HG03025 (cell line): ENCODE data around the gene ACAN.

ENCODE experiments used
- ATAC-seq: cut with Tn5 transposase; IDR thresholded peaks from one replicate; pipeline ENCODE4 v1.9.1; 2021; ENCODE audit warnings: mild to moderate bottlenecking, moderate library complexity; ENCODE audit not compliant: unreplicated experiment, low FRiP score

Gene ACAN

DNA sequence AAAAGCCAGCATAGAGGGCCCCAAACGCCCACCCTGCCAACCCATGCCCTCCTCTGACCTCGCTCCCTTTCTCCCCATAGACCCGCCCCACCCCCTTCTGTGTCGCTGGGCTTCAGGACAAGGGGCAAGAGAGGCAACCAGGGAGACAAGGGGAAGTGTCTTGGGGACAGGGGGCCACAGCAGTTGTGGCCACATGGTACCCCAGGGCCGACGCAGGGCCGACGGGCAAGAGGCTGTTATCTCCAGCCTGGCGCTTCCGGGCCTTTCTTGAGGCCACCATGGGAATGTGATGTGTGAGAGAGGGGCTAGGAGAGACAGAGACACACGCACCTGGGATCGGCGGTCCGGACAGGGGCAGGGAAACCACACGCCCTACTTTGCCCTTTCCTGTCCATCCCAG lies 95.5 kb downstream of the ACAN start:
- ATAC-seq = no peak

DNA sequence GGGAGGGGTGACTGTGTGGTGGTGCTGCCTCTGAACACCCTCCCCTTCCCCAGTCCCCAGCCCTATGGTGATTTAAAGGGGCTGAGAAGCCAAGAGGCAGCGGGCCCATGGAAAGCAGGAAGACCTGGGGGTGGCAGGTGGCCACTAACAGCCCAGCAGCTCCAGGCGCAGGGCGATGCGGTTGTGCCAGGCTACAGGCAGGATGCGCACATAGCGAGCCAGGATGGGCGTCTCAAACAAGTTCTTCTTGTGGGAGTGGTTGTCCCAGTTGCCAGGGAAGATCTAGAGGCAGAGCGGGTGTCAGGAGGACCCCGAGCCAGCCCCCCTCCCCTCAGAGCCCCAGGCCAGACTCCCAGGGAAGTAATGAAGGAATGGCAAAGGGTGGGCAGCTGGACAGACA lies 96.0 kb downstream of the ACAN start:
- no peak for ATAC-seq

DNA sequence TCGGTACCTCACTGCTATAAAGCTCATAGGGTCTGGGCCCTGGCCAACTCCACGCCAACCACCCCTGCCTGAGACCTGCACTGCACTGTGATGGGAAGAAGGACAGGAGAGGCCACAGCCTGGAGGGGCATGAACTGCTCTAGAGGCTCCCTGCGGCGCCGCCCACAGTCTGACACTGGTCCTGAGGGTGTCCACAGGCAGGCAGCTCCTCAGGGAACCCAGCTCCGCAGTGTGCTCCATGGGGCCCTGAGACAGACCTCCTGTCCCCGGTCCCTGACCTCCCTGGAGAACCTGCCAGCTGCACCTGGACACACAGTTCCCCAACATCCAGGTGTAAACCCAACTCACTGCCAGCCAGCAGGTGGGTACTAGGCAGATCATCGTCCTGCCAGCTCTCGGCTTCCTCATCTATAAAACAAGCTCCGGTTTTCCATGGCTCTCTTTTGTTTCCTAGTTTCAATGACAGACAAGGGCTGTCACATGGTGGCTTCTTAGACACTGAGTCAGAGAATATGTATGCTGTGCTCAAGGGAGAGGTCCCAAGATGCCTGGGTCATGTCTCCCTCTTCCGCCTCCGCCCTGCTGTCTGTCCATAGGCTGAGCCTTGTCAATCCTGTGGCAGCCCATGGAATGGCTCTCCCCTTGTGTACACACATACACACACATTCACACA lies 97.2 kb downstream of the ACAN start:
- ATAC-seq = no peak

DNA sequence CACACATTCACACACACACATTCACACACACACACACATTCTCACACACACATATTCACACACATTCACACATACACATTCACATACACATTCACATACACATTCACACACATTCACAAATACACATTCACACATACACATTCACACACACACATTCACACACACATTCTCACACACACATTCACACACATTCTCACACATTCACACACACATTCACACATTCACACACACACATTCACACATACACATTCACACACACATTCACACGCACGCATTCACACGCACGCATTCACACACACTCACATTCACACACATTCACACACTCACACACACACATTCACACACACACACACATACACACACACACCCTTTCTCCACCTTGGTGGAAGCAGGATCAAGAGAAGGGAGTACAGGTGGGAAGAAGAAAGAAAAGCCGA lies 97.8 kb downstream of the ACAN start:
- ATAC-seq = no peak

DNA sequence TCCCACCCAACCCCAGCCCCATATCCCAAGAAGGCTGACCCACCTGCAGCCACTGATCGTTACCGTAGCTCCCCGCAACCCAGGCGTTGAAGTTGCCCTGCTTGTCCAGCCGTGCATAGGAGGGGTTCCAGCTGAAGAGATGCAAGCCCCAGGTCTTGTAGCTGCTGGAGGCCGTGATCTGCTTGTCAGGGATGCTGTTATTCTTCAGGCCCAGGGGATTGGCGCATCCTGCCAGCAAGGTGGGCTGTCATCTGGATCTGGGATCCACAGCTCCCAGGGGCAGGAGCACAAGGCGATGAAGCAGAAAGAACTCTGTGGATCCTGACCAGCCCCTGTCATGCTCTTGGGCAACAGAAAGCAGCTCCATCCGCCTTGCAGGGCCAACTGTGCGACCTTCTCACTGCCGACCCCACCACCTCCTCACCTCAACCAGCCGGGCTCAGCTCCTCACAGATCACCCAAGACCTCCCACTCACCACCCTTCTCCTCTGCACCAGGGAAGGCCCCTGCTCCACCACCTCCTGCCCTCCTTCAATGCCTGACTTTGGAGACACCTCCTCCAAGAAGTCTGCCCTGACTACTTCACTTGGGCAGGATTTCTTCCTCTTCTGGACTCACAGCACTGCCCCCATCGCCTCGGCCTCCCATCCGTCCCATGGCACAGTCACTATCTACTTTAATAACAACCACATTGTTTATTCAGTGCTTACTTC lies 98.4 kb downstream of the ACAN start:
- no peak for ATAC-seq

DNA sequence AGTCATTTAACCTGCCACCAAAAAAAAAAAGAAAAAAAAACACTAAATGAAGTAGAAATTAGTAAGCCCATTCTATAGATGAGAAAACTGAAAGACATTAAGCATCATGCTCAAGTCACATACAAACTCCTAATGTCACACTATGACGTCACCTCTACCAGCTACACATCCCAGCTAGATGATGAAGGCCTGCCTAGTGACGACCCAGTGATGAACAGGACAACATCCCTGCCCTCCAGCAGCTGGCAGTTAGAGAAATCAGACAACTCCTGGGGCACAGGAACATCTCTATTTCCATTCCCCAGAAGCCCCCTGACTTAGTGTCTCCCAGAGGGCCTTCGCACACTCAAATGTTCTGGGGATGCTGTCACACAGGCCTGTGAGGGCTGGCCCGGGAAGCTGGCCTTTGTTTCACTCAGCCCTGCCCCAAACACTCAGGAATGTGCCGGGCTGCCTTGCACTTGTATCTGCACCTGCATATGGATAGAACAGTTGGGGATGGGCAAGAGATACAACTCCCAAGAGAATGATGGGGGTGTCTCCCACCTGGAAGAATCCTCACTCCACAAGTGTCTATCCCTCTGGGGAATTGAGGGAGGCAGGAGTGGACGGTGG lies 99.1 kb downstream of the ACAN start:
- ATAC-seq = no peak

DNA sequence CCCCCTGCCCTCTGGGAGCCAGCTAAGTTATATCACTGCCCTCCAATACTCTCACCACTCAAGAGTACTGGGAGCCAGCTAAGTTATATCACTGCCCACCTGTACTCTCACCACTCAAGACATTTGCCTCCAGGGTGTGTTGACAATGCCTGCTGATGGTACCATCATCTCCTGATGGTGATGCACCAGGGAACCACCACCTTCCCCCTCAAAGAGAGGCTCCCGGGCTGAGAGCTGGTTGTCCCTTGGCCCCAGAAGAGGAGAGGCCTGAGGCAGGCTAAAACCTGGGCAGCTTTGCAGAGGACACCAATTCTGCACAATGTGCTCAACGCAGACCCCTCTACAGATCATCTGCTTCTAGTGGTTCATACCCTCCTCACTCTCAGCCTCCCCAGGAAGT lies 99.6 kb downstream of the ACAN start:
- ATAC-seq = no peak

DNA sequence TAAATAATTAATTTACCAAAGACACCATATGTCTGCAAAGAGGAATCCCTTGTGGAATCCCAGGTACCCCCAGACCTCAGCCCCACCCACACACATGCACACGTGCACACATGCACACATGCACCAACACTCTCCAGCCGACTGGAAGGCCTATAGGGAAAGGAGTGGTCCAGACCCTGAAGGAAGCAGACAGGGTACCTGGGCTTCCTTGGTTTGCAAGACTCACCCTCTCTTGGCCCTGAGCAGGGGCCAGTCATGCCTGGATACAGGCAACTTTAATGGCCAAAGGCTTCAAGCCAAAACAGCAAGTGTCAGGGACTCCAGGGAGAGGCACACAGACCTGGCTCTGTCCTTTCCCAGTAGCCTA lies 101.0 kb downstream of the ACAN start:
- no peak for ATAC-seq

DNA sequence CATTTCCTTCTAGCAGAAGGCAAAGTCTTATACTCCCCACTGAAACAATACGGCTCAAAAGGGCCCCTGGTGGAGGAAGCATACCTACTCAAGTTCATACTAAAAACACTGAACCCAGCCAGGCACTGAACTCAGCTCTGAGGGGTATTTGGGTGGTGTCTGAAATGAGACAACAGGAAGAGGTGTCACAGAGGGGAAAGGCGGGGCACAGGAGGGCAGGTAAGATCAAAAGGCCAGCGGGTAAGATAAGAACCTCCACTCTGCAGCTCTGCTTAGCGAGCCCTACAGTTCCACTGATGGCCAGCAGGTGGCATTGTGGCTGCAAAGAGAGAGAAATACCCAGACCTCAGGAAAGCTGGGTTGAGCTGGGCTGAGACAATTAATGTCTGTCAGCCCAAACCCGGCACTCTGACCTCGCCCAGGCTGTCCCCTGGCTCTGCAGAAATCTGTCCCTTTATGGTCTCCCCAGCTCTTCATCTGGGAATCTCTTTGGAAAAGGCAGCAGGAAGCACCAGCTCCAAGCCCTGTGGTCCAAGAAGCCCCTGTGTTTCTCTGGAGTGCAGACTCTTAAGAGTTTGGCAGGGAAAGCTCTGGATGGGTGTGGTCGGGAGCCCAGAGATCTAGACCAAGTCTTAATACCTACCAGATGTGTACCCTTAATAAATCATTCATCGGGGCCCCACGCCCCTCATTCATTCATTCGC lies 101.5 kb downstream of the ACAN start:
- no peak for ATAC-seq

DNA sequence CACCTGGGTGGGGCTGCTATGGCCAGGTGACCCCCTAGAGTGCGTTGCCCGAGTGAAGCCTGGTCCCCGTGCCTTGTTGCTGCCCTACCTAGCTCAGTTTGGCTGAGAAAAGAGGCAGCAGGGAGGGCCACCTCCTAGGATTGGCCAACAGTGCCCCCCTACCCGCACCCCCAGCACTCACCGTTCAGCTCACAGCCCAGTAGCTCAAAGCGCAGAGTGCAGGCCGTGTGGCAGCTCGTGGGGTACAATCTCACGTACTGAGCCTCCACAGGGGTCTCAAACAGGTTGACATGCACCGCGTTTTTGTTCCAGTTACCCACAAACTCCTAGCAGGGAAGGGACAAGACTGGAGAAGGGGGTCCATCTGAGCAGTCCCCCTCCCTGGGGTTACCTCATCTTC lies 102.3 kb downstream of the ACAN start:
- no peak for ATAC-seq

DNA sequence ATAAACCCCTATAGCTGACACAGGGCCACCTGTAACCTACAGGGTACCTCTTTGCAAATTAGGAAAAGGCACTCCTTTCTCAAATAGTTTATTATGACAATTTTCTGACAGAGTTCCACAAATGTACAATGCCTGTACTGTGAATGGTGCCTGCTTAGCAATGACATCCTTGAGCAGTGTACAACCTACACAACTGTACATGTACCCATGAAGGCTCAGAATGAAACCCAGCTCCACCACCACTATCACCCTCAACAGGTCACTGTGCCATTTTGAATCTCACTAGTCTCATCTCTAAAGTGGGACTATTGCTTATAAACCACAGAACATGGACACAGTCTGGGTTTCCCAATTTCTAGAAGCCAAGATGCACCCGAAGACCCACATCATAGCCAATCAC lies 102.9 kb downstream of the ACAN start:
- ATAC-seq = no peak

DNA sequence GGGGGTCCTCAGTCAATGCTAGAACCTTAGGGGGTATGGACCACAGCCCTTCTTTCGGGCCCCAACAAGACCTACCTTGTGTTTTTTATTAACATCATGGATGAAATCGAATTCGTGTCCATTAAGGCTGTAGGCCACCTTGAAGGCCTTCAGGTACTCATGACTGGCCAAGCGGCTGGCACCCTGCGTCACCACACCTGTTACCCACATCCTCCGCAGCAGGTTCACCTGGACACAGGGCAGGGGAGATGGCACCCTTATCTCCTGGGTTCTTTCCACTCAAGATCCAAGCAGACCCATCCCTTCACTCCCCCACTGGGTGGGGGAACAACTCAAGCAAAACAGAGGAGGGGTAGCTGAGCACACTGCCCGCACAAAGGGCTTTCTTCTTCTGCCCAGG lies 103.3 kb downstream of the ACAN start:
- ATAC-seq = no peak

DNA sequence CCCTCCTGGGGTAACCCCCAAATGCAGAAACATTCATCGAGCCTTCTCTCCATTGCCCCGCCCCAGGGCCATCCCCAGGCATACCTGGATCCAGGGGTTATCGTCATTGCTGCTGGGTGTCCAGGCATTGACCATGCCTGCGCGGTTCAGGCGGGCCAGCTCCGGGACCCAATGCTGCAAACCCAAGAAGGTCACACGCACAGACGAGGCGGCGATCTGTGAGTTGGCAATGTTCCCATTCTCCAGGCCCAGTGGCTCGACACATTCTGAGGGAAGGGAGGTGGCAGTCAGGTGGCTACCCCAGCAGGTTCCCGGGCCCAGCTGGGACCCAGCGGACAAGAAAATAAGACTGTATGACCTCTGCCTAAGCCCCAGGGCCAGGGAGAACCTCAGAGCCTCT lies 103.9 kb downstream of the ACAN start:
- no peak for ATAC-seq

DNA sequence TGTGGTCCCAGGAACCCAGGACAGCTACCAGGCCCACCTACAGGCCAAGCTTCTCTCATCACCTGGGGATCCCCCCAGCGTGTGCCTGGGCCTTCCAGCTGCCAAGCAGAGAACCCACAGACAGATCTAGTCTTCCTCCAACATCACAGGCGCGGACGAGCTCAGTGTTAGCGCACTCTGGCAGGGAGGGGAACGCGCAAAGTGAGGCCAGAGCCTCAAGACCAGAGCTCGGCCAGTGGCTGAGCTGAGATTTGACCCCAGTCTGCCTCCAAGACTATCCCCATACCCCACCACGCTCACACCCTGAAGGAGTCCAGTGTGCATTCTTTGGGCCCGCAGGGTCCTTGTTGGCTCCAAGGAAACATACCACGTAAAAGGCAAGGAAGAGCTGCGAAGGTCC lies 104.9 kb downstream of the ACAN start:
- no peak for ATAC-seq

DNA sequence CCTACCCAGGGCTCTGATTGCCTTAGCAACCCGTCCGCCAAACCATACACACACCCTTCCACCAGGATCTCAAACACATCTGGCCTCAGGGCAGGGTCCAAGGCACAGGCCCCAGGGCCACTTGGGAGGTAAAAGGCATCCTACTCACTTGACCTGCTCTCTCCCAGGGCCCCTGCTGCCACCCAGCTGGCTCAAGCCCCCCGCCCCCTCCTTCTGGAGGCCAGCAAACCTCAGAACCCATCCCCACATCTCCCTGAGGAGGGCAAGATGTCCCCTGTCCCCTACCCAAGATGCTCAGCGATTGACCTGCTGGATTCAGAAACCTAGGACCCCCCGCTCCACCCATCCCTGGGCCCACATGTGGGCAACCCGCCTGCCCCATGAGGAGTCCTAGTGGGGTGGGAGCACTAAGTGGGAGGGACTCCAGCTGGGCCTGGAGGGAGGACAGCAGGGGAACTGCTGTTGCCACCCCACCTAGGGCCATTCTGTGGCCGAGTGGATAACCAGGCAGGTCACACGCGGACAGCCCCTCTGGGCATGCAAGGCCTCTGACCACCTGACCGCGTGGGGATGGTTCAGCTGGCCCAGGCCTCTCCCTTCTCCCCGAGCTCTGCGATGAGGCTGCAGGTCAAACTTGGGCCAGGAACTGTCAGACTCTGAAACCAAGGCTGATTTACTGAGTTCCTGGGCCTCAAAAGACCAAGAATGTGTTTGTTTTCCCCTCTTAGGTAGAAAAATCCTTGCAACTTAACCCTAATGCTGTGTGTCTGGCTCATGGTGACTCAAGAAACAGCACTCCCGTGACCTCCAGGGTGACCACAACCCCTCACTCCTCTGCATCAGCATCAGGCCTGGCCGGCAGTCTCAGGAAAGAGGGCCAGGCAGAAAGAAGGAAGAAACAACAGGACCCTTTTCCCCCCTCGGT lies 105.7 kb downstream of the ACAN start:
- no peak for ATAC-seq

DNA sequence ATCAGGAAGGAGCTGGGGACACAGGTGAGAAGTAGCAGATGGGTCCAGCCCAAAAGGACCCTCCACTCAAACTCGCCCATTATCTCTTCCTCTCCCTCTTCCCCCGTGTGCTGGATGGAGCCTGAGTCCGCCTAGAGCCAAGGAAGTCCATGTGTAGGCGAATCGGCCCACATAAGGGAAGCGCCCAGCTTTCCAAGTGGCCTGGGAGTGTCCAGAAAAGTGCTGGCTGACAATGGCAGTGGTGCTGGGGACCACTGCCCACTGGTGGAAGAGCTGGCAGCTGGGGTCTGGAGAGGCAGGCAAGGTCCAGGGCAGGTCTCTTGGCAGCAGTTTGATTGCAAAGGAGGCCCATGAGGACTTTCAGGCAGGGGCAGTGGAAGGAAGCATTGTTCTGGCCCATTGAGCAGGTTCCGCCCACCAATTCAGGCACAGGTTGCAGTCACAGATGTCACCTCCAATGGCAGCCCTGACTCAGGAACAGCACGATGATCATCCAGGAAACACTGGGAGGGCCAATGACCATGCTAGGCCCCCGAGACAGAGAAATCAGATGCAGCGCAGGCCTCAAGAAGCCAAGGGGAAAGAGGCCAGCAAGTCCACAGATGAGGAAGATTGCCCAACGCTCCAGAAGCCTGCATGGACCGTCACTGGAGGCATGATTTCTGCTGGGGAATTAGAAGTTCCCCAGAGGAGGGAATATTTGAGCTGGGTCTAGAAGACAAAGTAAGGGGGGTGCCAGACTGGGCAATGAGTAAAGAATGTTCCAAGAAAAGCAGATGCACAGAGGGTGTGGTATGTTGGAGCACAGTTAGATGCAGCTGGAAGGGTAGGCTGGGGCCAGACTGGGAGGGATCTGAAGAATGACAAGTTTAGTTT lies 107.0 kb downstream of the ACAN start:
- no peak for ATAC-seq

DNA sequence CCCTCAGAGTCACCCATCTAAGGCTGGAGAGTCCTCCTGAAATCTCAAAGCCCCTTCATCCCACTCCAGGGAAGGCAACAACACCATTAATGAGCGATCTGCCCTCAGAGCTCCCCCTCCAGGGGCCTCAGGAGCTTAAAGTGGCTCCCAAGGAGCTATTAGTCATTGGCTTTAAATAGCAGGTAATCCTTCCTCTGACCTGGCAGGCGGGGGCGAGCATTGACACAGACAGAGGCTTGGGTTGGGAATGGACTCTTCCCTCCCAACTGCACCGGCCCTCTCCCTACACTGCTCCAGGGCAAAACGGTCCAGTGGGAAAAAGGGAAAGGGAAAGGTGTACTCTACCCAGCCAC lies 108.5 kb downstream of the ACAN start:
- ATAC-seq = no peak

DNA sequence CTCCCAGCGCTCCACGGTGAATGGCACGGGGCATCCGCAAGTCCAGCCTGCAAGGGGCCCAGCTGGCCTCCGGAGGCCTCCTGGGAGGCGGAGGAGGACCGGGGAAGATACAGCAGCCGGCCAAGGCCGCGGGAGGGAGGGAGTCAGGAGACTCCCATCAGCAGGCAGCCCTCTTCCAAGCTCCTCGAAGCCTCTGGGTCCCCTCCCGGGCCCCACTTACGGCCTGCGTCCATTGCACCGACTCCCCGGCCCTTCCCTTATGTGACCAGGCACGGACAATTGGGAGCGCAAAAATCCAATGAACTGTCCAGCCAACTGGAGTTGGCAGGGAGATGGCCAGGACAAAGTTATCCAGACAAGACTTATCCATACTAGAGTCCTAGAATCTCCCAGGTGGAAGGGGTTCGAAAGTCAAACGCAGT lies 109.3 kb downstream of the ACAN start:
- ATAC-seq = no peak

DNA sequence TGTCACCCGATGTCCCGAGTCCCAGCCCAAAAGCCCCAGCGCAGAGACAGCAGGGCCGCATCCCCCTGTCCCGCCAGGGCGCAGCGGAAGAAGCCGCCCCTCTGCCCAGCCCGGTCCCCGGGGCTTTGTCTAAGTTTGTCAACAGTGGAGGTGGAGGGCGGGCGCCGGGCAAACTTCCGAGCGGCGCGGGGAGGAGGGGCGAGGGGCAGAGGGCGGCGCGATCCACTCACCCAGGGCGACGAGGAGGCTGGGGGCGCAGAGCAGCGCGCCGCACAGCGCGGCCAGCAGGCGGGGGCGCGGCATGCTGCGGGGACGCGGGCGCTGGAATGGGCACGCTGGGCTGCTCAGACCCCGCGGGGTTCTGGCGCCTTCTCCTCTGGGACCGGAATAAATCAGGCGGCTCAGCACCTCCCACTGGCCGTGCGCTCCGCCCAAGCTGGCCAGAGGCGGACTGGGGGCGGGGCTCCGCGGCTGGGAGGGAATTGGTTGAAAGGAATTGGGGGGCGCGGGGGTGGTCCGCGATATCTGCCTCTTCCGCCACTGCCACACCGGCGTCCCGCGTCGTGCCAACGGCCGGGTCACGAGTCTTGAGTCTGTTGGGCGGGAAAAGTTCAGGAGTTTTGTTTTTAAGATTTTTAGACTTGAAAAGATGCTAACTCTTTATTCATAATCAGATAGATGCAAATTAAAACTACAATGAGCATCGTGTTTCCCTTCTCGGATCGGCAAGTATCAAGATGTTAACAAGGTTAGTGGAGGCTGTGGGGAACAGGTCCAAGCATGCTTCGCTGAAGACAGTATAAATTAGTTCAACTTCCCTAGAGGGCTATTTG lies 110.0 kb downstream of the ACAN start, which contains the start of gene MFGE8:
Gene MFGE8, minus strand, starts transcription at position 363 of the 833 bp plus-strand sequence. Its CDS starts 60 bp downstream, at position 303.
- ATAC-seq = peak; percentile 60
